ENCODE measurements around the gene AP1S3.

GRCh38 chr2:223841436-223842190 is 4.2 kb upstream of the AP1S3 start:
- TF ChIP-seq EZH2 (IDR thresholded peaks at IDR 0.05; ENCODE audit: borderline replicate concordance, low read depth, low read length, severe bottlenecking) (no peak), POLR2A (IDR thresholded peaks at IDR 0.05; ENCODE audit: low read depth, low read length) (no peak), MAX (IDR thresholded peaks at IDR 0.05; ENCODE audit: insufficient read depth, insufficient read length) (no peak), POLR2AphosphoS5 (IDR thresholded peaks at IDR 0.05; ENCODE audit: insufficient read depth, low read depth, low read length) (no peak), CTCF (IDR thresholded peaks at IDR 0.05; ENCODE audit: extremely low read depth in 1 of 2, insufficient read depth in 1 of 2, low read depth in 1 of 2, low read length in 2 of 2) (no peak)
